C4-2B (cell line): ENCODE results near the gene RASSF5.

Experiments used
- ZFX ChIP-seq: fragments of 450-650 bp; IDR thresholded peaks from 2 replicates; pipeline ENCODE4 v1.6.1; 2017
- TF ChIP-seq, protein P1 (sequence below): fragments of 450-650 bp; conservative IDR thresholded peaks from 2 replicates; pipeline ENCODE4 v1.5.1; 2017; ENCODE audit warnings: mild to moderate bottlenecking

GRCh38 chr1:206504363-206504713, 3.0 kb upstream of the RASSF5 start:
- TF ChIP-seq, protein P1, sequence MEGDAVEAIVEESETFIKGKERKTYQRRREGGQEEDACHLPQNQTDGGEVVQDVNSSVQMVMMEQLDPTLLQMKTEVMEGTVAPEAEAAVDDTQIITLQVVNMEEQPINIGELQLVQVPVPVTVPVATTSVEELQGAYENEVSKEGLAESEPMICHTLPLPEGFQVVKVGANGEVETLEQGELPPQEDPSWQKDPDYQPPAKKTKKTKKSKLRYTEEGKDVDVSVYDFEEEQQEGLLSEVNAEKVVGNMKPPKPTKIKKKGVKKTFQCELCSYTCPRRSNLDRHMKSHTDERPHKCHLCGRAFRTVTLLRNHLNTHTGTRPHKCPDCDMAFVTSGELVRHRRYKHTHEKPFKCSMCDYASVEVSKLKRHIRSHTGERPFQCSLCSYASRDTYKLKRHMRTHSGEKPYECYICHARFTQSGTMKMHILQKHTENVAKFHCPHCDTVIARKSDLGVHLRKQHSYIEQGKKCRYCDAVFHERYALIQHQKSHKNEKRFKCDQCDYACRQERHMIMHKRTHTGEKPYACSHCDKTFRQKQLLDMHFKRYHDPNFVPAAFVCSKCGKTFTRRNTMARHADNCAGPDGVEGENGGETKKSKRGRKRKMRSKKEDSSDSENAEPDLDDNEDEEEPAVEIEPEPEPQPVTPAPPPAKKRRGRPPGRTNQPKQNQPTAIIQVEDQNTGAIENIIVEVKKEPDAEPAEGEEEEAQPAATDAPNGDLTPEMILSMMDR = no peak
- TF ChIP-seq ZFX = no peak
